Fibroblast of pulmonary artery (primary cell): Measurements from ENCODE around the gene ICAM2.

Experiments
- DNase-seq: peaks from one replicate; pipeline ENCODE4 v3.0.0-alpha.2; 2010; ENCODE audit warnings: low read depth
- H3K4me3 ChIP-seq: replicated peaks from 2 replicates; pipeline ENCODE4 v1.5.1; 2011; ENCODE audit warnings: low read depth, mild to moderate bottlenecking, control low read depth, low read length, moderate library complexity
- CTCF ChIP-seq: IDR thresholded peaks from 2 replicates; pipeline ENCODE4 v1.5.1; 2011; ENCODE audit warnings: mild to moderate bottlenecking, control low read depth, low read length, inconsistent platforms; ENCODE audit errors: missing control alignments

ICAM2 gene

DNA sequence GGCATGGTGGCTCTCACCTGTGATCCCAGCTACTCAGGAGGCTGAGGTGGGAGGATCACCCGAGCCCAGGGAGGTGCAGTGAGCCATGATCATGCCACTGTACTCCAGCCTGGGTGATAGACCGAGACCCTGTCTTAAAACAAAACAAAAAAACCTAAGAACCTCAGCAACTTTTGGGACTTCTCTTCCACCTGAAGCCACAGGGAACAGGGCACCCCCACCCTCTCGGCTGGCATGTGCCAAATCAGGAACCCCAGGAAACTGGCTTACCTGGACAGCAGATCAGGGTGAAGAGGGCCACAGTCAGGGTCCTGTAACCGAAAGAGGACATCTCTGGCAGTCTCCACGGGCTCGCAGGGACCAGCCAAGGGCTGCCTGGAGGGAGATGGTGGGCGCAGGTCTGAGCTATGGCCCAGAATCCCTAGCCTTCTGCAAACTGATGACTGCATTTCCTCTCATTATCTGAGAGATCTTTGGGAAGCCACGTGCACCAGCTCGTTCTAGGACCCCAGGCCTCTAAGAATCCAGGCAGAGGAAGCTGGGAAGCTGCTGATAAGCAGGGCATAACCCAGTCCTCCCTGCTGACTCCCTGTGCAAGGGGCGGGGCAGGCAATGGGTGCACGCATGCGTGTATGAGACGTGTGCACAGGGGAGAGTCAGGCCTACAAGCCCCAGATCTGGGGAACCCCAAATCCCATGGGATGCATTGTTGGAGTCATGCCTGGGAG lies 13.9 kb downstream of the ICAM2 start:
- DNase-seq: no peak
- TF ChIP-seq CTCF: no peak
- H3K4me3 ChIP-seq: no peak overlapping the region

GRCh38 chr17:64005734-64006167 lies 14.7 kb downstream of the ICAM2 start:
- no peak overlapping the region for H3K4me3 ChIP-seq
- TF ChIP-seq CTCF: no peak
- no peak for DNase-seq

- TF ChIP-seq CTCF: no peak
- no peak overlapping the region for H3K4me3 ChIP-seq
- no peak for DNase-seq
Observed at GRCh38 chr17:64004903-64005733, 15.3 kb downstream of the ICAM2 start.

DNA sequence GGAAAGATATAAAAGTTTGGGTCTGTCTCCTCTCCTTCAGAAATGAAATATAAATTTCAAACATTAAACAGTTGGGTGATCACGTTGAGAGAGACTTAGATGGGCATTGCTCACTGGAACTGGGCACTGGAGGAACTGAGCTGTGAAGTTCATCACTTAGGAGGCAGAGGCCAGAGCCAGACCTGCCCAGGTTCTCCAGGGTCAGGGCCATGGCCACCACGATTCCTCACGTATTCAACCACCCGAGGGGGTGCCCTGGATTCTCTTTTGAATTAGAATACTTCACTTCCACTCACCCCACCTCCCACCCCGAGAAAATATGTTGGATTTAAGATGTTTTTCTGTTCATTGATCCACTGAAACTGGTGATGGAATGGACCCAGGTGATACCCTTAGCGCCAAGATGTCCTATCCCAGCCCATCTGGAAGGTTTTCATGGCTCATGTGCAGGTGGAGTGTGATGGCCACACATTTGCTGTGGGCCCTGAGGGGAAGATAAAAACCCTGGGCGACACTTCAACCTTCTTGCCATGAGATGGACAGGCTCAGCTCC lies 16.1 kb downstream of the ICAM2 start:
- no peak for TF ChIP-seq CTCF
- no peak for DNase-seq
- H3K4me3 ChIP-seq: no peak overlapping the region

DNA sequence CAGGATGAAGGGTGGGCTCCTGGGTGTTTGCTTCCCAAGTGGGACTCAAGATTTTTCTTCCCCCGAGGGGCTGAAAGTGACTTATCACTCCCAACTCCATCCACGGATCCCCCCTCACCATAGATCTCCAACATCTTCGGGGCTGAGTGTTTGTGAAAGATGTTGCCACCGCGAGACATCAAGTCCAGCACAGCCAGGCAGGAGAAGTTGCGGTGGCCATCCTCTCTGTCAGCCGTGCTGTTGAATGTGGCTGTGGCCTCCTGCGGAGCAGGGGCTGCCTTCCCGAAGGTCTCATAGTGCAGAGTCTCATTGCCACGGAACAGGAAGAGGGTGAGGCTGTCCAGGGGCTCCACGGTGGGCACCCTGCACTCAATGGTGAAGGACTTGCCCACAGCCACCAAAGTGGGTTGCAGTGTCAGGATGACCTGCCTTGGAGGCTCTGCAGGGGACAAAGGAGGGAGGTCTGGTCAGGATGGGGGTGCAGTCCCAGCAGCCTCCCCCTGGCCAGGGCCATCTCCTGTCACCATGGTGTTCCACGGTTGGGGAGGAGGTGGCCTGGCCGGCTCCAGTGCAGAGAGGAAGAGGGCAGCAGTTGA lies 16.8 kb downstream of the ICAM2 start:
- no peak for DNase-seq
- no peak for TF ChIP-seq CTCF
- H3K4me3 ChIP-seq: no peak overlapping the region

- TF ChIP-seq CTCF: no peak
- no peak for DNase-seq
- H3K4me3 ChIP-seq: no peak overlapping the region
Observed at GRCh38 chr17:64002658-64003525, 17.5 kb downstream of the ICAM2 start.
